ENCODE measurements around the gene NCAM2.

Gene NCAM2

DNA sequence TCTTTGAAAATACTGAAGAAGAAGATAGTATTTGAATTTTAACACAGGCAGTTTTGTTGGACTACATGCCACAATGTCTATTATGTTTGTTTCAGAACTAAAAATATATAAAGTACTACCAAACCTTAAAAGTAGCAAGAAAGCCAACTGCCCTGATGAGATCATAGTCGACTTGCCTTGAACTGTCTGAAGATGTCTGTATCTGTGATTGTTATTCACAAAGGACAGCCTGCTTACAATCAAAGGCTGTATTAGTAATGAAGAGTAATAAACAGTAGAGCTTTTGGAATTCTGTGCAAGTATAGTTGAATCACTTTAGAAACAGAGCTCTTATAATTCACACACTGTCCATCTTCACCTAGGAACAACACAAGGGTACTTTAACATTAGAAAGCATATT is 228.3 kb downstream of the NCAM2 start:
- DNase-seq (ENCODE audit: low read depth), result no peak

DNA sequence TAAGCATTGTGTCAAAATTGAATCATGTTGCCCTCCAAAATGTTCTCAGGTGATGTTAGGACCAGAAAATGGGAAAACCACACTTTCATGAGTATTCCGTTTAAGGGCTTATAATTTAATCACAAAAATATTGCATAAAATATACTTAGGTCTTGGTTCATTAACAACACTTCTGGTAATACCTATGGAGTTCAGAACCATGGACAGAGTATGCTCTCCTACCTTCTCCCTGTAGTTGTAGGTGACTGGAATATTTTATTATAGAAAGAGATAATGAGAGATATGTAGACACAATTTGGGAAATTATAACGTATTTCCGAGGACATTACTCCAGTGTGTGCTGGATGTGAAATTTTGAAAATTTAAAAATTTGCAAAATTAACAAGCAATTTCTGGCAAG is 232.5 kb downstream of the NCAM2 start:
- no peak for DNase-seq (ENCODE audit: low read depth)

DNA sequence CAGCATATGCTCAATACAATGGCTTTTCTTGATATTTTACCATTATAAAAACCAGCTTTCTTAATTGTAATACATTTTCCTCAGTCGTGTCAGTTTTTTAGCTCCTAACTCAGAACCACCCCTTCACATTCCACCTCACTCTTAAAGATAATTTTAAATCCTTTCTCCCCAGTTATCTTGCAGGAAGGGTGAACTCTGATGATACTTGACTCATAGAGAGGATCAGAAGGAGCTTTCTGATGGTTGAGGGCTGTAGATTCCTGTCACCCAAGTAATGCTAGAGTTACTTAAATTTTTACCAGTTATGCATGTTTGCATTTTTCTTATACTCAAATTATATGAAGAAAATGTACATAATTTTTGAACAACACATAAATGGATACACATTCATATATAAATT is 233.7 kb downstream of the NCAM2 start:
- no peak for DNase-seq (ENCODE audit: low read depth)

DNA sequence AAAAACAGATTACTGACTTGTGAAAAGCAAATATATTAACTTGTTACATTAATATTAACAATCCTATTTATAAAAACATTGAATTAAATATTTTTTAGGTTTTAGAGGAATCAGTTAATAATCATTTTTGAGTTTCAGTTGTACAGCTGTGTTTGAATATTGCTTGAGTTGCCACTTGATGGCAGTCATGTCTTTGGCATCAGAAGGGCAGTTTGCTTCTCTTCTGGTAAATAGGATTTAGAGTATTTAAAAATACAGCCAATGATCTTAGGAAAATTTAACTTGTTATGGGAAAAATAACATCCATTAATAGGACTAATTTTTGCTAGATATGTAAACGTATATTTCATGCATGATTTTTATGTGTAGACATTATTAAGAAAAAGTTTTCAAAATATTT is 234.1 kb downstream of the NCAM2 start:
- no peak for DNase-seq (ENCODE audit: low read depth)

DNA sequence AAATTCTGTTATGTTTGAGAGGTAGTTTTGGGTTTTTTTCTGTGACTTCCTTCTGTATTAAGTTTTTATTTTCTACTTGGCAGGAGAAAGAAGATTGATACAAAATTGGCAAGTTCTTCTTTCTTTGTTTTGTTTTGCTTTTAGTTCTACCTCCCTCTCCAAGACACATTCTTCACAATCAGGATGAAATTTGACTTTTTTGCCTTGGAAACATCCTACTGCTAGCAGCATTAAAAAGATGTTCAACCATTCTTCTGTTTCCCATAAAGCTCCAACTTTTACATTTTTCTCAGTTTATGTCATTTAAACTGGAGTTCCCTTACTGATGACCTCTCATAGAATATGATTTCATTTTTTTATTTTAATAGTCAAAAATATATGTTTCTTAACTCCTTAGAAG is 234.8 kb downstream of the NCAM2 start:
- no peak for DNase-seq (ENCODE audit: low read depth)

DNA sequence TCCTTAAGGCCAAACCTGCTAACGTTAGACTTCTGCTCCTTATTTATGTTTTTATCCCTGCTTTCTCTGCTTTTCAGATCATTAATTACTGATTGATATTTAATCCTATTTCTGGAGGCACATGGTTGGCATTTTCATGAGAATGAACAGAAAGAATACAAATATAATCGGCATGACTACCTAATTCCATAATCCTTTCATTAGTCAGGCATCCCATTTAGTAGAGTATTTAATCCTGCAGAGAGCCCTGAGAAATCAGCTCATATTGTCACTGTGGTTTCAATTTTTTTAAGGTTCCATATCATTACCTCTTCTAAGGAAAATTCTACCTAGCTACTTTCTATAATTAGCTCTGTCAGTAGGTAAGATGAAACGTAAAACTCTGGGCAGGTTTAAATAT is 238.8 kb downstream of the NCAM2 start:
- DNase-seq (ENCODE audit: low read depth), result no peak

DNA sequence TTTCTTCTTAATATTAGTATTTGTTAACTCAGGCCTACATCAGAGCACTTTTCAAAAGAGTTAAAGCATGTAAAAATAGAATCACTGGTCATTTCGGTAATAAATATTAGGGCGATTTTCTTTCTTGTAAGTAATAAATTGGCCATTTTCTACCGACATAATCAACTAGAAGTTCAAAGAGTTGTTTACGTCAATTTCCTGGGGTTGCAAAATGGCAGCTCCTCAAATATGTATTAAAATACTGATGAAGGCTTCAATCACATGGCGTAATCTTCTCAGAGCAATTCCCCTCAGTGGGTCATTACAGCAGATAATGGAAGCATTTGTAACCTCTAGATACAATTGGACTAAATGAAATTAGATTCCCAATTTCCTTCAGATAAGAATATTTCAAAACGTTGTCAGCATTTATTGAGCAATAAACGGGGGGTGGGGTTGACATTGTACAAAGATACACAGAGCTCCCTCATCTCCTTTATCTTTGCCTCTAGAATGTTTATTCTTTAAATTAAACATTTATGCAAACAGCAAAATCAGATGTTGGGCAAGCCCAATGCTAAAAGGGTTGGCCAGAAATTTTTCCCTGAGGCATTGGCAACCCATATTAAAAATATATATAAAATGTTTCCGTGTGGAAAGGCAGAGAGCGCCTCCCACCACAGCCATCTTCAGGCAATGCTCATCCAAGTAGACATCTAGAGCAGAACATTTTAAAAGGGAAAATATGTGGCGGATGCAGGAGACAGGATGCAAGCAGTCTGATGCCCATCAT is 240.6 kb downstream of the NCAM2 start:
- no peak for DNase-seq (ENCODE audit: low read depth)

DNA sequence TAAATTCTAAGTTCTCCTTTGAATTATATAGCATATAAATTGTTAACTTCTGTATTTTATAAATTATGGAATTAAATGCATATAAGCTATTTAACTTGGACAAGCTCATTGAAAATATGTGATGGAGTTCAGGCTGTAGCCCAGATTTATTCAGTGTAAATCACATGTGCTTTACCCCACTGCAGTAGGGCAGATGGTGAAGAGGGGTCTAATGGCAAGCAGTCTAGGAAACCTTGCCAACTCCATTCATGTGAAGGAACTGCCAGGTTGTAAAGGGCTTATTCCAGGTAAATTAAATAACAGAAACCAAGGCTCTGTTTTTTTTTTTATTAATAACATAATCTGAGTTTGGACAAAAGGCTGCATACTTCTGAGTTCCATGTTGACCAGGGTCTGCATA is 243.2 kb downstream of the NCAM2 start:
- no peak for DNase-seq (ENCODE audit: low read depth)

DNA sequence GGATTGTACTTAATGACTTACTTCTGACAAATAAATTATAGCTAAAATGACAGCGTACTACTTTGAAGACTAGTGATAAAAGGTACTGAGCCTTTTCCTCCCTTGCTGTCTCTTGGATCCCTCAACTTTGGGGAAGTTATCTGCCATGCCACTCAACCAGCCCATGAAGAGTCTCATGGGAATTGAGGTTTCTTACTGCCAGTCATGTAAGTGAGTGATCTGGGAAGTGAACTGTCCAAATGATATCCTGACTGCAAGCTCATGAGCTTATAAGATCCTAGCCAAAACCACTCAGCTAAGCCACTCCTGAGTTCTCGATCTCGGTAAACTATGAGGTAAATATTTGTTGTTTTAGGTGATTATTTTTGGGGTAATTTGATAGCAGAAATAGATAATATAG is 247.8 kb downstream of the NCAM2 start:
- DNase-seq (ENCODE audit: low read depth), result no peak

DNA sequence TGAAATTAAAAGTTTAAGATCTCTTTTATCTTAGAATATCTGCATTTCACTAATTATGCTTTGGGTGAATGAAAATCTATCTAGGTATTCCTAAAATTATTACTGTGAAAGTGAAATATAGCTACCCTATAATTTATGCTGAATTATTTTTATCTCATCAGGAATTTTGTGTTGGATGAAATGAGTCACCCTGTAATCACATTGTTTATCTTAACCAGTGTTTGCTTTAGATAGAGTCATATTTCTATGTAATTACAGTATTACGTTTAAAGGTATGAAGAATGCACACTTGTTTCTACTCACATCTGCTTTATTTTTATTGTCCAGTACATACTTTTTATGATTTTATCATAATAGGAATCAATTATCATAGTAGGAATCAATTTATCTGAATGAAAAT is 249.2 kb downstream of the NCAM2 start:
- no peak for DNase-seq (ENCODE audit: low read depth)

DNA sequence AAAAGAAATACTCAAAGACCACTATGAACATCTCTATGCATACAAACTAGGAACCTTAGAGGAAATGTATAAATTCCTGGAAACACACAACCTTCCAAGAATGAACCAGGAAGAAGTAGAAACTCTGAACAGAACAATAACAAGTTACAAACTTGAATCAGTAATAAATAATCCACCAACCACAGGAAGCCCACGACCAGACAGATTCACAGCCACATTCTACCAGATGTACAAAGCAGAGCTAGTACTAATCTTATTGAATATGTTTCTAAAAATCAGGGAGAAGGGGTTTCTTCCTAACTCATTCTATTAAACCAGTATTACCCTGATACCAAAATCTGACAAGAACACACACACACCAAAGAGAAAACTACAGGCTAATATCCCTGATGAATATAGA is 263.8 kb downstream of the NCAM2 start:
- DNase-seq (ENCODE audit: low read depth), result no peak

DNA sequence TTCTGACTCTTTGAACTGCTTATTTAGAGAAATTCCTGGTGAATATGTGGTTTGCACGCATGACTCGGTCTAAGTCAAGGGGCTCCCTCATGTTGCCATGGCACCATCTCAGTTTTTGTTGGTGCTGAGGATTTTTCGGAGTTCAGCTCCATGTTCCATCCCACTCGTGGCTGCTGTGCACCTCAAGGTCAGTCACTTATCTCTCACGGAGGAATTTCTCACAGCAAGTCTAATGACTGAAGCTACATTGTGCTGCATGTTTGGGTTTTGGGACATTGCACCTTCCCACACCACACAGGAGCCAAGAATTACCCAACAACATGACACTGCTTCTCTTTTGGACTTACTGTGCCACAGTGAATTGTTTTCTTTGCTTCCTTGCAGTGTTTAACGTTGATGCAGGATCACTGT is 269.9 kb downstream of the NCAM2 start:
- no peak for DNase-seq (ENCODE audit: low read depth)

DNA sequence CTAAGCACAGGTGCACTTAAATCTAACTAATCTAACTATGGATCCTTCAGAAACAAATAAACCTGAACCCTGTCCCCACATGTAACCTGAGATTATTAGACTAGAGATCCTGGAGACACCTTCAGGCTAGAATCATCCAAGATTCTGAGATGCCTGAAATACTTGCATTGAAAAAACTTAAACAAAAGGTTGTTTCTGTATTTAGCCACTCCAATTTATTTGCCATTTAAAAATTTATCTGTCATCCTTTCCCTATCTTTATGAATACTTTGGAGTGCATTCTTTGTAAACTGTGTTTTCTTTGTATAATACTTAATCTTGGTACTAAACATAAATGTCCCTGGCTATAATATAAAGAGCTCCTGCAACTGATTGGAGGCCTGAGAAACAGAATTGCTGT is 270.7 kb downstream of the NCAM2 start:
- DNase-seq (ENCODE audit: low read depth), result no peak

DNA sequence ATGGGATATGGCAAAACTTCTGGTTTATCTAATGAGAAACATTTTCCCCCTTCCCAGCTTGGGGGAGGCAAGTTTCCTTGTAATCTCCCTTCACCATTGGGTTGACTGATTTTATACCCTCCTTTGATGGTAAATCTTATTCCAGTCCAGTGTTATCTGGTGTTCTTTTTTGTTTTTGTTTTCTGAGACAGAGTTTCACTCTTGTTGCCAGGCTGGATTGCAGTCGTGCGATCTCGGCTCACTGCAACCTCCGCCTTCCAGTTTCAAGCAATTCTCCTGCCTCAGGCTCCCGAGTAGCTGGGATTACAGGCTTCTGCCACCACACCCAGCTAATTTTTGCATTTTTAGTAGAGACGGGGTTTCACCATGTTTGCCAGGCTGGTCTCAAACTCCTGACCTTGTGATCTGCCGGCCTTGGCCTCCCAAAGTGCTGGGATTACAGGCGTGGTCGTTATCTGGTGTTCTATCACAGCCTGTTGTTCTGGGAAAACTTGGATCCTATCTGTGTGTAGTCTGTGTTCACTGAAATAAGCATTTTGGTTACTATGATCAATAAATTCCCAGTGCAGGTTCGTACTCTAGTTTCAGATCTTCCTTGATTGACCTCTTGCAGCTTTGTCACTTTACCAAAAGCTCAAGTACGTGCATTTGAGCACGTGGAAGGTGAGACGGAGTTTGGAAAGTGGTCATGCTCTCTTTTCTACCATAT is 281.1 kb downstream of the NCAM2 start:
- DNase-seq (ENCODE audit: low read depth), result no peak

DNA sequence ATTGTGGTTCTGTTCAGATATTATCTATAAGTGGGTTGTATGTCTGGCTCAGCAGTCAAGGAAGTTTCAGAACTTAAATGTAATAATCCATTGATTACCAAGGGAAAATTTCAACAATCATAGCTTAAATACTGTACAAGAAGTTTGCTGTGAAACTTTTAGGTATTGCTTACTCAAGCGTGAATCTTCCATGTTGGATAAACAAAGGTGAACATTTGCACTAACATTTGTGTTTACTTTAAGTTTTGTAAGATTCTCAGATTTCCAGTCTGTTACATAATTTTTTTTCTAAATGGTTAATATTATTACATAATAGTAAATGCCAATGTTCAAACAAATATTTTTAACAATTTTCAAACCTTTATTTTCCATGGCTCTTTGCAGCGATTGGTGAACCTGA is 285.6 kb downstream of the NCAM2 start:
- DNase-seq (ENCODE audit: low read depth), result no peak

DNA sequence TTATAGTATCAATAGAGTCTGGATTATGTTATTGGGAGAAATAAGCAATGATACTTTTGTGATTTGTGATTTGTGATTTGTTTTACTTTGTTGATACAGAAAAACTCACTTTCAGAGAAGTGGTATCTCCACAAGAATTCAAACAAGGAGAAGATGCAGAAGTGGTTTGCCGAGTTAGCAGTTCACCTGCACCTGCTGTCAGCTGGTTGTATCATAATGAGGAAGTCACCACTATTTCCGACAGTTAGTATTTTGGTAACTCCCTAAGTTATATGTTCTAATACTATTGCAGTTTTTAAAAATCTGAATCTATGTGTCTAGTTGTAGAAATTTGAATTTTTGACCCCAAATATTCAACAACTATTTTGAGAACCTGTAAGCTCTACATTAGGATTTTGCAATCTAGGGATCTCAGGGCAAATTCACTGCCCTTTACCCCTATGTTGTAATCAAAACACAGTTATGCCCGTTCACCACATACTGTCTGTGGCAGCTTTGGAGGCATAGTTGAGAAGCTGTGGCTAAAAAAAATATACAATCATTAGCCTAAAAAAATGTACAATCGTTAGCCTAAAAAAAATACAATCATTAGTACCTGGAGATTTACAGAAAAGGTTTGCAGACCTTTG is 288.1 kb downstream of the NCAM2 start:
- no peak for DNase-seq (ENCODE audit: low read depth)

DNA sequence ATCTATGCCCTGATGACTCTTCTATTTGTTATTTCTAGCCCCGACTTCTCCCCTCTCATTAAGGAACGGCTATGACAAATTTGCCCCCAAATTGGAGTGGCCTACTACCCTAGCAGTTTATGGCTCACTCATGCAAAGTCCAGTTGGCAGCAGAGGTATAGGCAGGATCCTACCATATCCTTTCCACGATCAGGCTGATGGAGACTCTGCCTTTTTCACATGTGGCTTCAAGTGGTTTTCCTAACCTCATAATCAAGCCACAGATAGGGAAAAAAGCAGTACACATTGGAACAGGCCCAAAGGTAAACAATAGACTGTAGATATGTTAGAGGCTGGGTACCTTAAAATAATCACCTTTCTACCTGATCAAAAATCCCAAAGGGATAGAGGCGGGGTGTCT is 292.5 kb downstream of the NCAM2 start:
- no peak for DNase-seq (ENCODE audit: low read depth)

DNA sequence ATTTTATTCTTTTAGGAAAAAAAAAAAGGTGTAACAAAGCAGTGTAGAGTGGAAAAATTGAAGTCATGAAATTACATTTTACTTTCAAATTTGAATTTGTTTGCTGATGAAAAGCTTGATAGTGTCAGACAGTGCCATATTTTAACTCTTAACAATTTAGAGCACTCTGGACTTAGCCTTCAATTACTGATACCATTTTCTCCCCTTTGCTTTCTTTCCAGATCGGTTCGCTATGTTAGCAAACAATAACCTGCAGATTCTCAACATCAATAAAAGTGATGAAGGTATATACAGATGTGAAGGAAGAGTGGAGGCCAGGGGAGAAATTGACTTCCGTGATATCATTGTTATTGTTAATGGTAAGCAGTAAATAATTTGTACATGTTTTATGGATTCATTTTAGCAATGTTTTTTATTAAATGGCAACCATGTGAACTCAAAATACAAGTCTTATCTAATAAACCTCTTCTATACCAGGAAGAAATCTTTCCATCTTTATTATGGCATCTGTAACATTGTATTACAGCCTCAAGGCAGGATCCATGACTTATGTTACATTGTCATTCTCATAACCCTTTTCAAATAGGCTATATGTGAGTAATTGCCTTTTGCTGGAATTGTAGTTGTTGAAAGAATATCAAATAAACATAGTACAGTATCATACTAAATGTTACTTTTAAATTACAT is 293.8 kb downstream of the NCAM2 start:
- no peak for DNase-seq (ENCODE audit: low read depth)

DNA sequence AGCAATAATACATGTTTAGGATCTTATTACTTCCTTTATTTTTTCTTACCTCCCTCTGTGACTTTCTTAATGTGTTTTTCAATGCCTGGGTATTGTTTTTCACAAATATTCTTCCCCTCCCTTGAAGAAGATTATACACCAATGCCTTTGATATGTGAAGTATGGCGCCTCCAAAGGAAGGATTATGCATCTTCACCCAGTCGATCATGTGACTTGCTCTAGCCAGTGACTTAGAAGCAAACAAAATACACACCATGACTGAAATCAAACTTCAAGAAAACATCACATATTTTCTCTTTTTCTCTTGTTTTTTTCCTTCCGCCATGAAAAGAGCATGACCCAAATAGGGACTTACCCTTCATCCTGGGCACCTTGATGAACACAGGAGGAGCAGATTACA is 297.1 kb downstream of the NCAM2 start:
- DNase-seq (ENCODE audit: low read depth), result no peak

DNA sequence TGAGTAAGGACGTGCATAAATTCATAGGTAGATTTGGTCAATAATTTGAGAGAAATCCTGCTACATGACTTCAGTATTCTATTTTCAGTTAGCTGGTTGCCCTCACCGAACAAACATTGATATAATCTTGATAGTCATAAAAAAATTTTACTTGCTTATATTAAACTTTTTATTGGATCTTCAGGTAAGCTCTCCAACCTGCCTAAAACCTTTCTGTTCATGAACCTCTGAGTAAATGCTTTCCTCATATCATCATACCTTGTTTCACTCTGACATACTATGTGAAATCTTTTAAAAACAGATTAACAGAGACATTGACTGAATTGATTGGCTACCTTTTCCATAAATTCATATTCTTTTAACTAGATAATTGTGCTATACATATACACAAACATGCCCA is 299.0 kb downstream of the NCAM2 start:
- DNase-seq (ENCODE audit: low read depth), result no peak

DNA sequence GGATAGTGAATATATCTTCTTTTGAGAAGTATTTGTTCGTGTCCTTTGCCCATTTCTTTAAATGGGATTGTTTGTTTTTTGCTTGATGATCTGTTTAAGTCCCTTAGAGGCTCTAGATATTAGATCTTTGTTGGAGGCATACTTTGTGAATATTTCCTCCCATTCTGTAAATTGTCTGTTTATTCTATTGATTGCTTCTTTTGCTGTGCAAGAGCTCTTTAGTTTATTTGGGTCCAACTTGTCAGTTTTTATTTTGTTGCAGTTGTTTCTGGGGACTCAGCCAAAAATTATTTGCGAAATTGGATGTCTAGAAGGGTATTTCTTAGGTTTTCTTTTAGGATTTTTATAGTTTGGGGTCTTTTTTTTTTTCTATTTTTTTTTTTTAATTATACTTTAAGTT is 302.8 kb downstream of the NCAM2 start:
- DNase-seq (ENCODE audit: low read depth), result no peak

DNA sequence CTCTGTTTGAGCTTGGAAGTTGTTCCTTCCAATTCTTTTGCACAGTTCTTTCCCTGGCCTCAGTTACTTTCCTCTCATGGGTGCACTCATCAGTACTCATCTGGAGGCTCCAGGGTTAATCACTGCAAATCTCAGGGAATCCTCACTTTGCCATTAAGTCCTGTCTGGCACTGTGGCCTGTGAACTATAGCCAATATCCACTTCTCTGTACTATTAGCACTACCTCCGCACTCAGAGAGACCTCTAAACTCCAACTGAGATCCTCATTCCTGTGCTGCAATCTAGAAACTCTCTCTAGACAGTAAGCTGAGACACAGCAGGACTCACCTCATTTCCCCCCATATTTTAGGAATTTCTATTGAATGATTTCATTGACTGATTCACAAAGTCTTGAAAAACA is 311.3 kb downstream of the NCAM2 start:
- no peak for DNase-seq (ENCODE audit: low read depth)

DNA sequence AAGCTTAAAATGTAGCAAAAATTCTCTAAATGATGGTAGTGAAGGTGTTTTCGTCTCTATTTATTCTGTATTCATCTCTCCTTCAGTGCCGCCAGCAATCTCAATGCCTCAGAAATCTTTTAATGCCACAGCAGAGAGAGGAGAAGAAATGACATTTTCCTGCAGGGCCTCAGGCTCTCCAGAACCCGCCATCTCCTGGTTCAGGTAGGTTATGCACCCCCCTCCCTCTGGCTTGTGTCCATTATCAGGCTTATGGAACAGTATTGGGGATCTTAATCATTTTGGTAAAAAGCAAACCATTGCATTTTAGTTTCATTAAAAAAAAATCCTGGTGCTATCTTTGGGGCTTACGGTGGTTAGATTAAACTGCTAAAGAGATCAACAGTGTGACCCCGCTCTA is 326.1 kb downstream of the NCAM2 start:
- no peak for DNase-seq (ENCODE audit: low read depth)

All from GM04504 (cell line).